ENCODE data around the gene EMP2. TPM values are rescaled to one million over a fixed set of nuclear protein-coding genes. Genes with fewer than 3 reads are reported as not detected.

Gene EMP2
- total and polyA plus RNA-seq, 2 of the 4 experiments (the other 2 are of a cell fraction) = 13.8 to 18.3 TPM

DNA sequence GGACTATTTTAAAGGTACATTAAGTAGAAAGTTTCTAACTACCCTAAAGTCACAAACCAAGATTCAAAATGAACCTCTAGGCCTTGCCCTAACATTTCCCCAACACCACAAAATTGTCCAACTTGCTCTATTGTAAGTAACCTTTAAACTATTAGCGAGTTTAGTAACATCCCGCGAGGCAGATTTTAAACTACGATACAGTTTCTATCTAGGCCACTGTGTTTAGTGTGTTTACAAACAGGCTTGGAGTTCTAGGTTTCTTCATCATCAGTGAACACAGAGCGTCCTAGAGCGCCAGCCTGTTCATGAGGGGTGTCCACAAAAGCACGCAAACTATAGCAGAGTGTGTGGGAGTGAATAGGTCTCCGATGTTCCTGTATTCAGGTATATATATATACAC is 51.8 kb downstream of the EMP2 start:
- peaks cover 3% of the 10 kb centered on the region; the same call in 1 of the 2 replicates for H3K9me1 ChIP-seq (ENCODE audit: insufficient read depth, low read length)
- no peaks in the 10 kb centered on the region for H3K4me1 ChIP-seq (ENCODE audit: control insufficient read depth, insufficient read depth, low read length)
- no peak overlapping the region for H2AK9ac ChIP-seq (replicated peaks; ENCODE audit: low read depth, low read length, poor library complexity)
- no peaks in the 10 kb centered on the region for H3K9me3 ChIP-seq (ENCODE audit: control insufficient read depth, insufficient read depth, low read length)
- no peak overlapping the region for H3K56ac ChIP-seq (ENCODE audit: extremely low read depth, insufficient read depth, low read length)
- no TSS peak for BruUV-seq (replicated peaks)
- no peaks in the 10 kb centered on the region for H4K20me1 ChIP-seq (ENCODE audit: insufficient read depth, low read length)
- no CpG with 5 or more reads among the region's 8 CpGs for WGBS, 2 experiments (ENCODE audit: extremely low coverage in 2 of 2, insufficient read length in 1 of 2)
- H3K27me3 ChIP-seq (ENCODE audit: control insufficient read depth, insufficient read depth, low read length) = no peaks in the 10 kb centered on the region
- ATAC-seq (ENCODE audit: low read depth) = no peak
- in situ Hi-C loops (cut with MboI; ENCODE audit: low sequenced_read_pairs) = loop anchor here (10.0 kb wide), 1 partner anchor 386 kb away; no protein-coding TSS in a partner anchor
- no peak overlapping the region for H3K27ac ChIP-seq (ENCODE audit: insufficient read depth, low read length)
- dilution Hi-C loops (cut with HindIII; ENCODE audit: low sequenced_read_pairs, unreplicated experiment) = no loop called here
- H2BK20ac ChIP-seq (ENCODE audit: low read depth, low read length) = no peak overlapping the region
- H2BK120ac ChIP-seq (ENCODE audit: low read depth, low read length) = no peak overlapping the region
- no peak for DNase-seq
- H4K91ac ChIP-seq (ENCODE audit: insufficient read depth, low read depth, low read length) = no peak overlapping the region
- no peak overlapping the region for H3K4me3 ChIP-seq (ENCODE audit: insufficient read depth, low read depth, low read length)
- intact Hi-C loops (cut with micrococcal nuclease) = no loop called here
- H3K9ac ChIP-seq (ENCODE audit: low read depth, low read length) = no peak overlapping the region
- no peak overlapping the region for H2AFZ ChIP-seq (replicated peaks; ENCODE audit: low read length, poor library complexity)
- no peaks in the 10 kb centered on the region for H3K79me1 ChIP-seq (ENCODE audit: low read depth in 1 of 2, low read length in 2 of 2)
- no peak overlapping the region for H4K8ac ChIP-seq (ENCODE audit: low read depth in 2 of 2, low read length in 2 of 2)
- H3K23ac ChIP-seq (ENCODE audit: low read depth, low read length) = no peak overlapping the region
- H2AK5ac ChIP-seq (ENCODE audit: low read depth, low read length) = no peak overlapping the region
- POLR2A ChIA-PET (ENCODE audit: unreplicated experiment) = no interaction called here
- H2BK15ac ChIP-seq (ENCODE audit: low read depth, low read length) = no peak overlapping the region
- TF ChIP-seq FOS (IDR thresholded peaks at IDR 0.05; ENCODE audit: low read depth, low read length) (no peak), CHD1 (IDR thresholded peaks at IDR 0.05; ENCODE audit: low read depth, low read length) (no peak), MXI1 (IDR thresholded peaks at IDR 0.05; ENCODE audit: borderline replicate concordance, low read depth, low read length) (no peak), RCOR1 (IDR thresholded peaks at IDR 0.05; ENCODE audit: insufficient replicate concordance, low read length) (no peak), MAFK (IDR thresholded peaks at IDR 0.05; ENCODE audit: low read depth, low read length) (no peak), BHLHE40 (IDR thresholded peaks at IDR 0.05; ENCODE audit: low read depth, low read length) (no peak), NFE2L2 (IDR thresholded peaks at IDR 0.05; ENCODE audit: low read depth, low read length) (no peak), SMC3 (IDR thresholded peaks at IDR 0.05; ENCODE audit: low read depth, low read length) (no peak), POLR2A (IDR thresholded peaks at IDR 0.05; ENCODE audit: low read depth, low read length) (no peak), CEBPB (IDR thresholded peaks at IDR 0.05; ENCODE audit: low read depth, low read length) (no peak), RAD21 (IDR thresholded peaks at IDR 0.05; ENCODE audit: low read length) (no peak), RFX5 (IDR thresholded peaks at IDR 0.05; ENCODE audit: low read depth, low read length) (no peak), MAZ (IDR thresholded peaks at IDR 0.05; ENCODE audit: borderline replicate concordance, low read depth, low read length) (no peak)
- TF ChIP-seq, protein P1, sequence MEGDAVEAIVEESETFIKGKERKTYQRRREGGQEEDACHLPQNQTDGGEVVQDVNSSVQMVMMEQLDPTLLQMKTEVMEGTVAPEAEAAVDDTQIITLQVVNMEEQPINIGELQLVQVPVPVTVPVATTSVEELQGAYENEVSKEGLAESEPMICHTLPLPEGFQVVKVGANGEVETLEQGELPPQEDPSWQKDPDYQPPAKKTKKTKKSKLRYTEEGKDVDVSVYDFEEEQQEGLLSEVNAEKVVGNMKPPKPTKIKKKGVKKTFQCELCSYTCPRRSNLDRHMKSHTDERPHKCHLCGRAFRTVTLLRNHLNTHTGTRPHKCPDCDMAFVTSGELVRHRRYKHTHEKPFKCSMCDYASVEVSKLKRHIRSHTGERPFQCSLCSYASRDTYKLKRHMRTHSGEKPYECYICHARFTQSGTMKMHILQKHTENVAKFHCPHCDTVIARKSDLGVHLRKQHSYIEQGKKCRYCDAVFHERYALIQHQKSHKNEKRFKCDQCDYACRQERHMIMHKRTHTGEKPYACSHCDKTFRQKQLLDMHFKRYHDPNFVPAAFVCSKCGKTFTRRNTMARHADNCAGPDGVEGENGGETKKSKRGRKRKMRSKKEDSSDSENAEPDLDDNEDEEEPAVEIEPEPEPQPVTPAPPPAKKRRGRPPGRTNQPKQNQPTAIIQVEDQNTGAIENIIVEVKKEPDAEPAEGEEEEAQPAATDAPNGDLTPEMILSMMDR (conservative IDR thresholded peaks at IDR 0.05; ENCODE audit: low read depth, low read length) = no peak
- TF ChIP-seq, protein P2, sequence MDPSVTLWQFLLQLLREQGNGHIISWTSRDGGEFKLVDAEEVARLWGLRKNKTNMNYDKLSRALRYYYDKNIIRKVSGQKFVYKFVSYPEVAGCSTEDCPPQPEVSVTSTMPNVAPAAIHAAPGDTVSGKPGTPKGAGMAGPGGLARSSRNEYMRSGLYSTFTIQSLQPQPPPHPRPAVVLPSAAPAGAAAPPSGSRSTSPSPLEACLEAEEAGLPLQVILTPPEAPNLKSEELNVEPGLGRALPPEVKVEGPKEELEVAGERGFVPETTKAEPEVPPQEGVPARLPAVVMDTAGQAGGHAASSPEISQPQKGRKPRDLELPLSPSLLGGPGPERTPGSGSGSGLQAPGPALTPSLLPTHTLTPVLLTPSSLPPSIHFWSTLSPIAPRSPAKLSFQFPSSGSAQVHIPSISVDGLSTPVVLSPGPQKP (IDR thresholded peaks at IDR 0.05; ENCODE audit: borderline replicate concordance, low read depth, low read length) = no peak
- TF ChIP-seq, protein P3, sequence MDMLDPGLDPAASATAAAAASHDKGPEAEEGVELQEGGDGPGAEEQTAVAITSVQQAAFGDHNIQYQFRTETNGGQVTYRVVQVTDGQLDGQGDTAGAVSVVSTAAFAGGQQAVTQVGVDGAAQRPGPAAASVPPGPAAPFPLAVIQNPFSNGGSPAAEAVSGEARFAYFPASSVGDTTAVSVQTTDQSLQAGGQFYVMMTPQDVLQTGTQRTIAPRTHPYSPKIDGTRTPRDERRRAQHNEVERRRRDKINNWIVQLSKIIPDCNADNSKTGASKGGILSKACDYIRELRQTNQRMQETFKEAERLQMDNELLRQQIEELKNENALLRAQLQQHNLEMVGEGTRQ (IDR thresholded peaks at IDR 0.05; ENCODE audit: low read depth, low read length) = no peak
- H3K18ac ChIP-seq (ENCODE audit: low read depth, low read length) = no peak overlapping the region
- no peak overlapping the region for H3K4ac ChIP-seq (ENCODE audit: low read depth, low read length)
- H4K5ac ChIP-seq (ENCODE audit: low read depth, low read length) = no peak overlapping the region
- CTCF ChIA-PET = no interaction called here
- H3K4me2 ChIP-seq (ENCODE audit: low read depth, low read length) = no peak overlapping the region
- H3K36me3 ChIP-seq (ENCODE audit: control insufficient read depth, insufficient read depth, low read length) = 0 out of 2 replicates have a peak, but pooled peaks cover 1% of the 10 kb centered on the region
- H3K14ac ChIP-seq (replicated peaks; ENCODE audit: low read depth, low read length) = no peak overlapping the region
- H2BK5ac ChIP-seq (ENCODE audit: low read depth, low read length, poor library complexity, severe bottlenecking) = no peak overlapping the region
